GM19463 (cell line): ENCODE measurements around the gene APH1B.
A peak's percentile ranks its signal among the peaks of the same experiment; 100 is the strongest.

Experiments used
- ATAC-seq: cut with Tn5 transposase; IDR thresholded peaks from one replicate; pipeline ENCODE4 v1.9.1; 2021; ENCODE audit warnings: mild to moderate bottlenecking, moderate library complexity; ENCODE audit not compliant: unreplicated experiment

APH1B gene

GRCh38 chr15:63329567-63330350, 52.4 kb downstream of the APH1B start:
- no peak for ATAC-seq

- ATAC-seq = no peak
These were observed 53.5 kb downstream of the APH1B start for GRCh38 chr15:63330926-63331325.

GRCh38 chr15:63331456-63331855, 54.1 kb downstream of the APH1B start:
- ATAC-seq = no peak

DNA sequence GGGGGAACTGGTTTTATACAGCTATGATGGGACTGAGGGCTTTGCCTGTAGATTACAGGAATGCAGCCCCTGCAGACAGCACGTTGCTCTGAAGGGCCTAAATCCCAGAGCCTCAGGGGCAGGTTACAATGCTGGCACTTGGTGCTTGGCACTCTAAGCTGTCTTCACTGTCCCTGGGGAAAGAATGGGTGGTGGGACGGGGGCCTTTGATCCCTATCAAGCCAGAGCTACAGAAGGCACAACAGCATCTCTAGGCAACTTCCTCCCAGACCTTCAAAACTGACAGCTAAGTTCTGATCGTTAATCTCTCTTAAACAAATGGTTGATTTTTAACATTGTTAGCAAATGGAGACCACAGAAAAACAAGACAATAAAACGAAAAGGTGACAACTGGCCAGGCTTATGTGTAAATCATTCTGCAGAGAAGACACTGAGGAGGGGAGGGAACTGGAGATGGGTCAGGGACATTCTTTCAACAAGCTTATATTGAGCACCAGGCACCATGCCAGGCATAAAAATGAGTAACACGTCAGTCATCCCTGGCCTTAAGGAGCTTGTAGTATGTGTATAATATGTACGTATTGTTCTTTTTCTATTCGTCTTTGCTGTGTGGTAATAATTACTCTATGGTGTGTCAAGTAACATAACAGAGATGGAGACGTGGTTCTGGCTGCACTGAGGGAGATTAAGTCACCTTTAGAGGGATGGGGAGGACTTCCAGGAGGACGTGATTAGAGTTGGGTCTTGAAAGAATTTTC, 55.1 kb downstream of the APH1B start:
- no peak for ATAC-seq

DNA sequence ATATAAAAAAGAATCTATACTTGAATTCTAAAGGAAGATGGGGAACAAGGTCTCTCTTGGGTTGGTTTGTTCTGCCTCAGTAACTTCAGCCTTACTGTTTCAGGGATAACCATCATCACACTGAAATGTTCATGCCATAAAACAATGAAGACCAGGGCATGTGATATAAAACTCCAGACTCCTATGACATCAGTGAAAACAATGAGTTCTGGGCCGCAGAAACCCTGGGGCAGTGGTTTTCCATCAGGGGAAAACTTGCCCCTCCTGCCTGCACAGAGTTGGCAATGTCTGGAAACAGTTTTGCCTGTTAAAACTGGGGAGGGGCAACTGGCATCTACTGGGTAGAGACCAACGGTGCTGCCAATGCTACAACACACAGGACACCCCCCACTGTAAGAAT, 57.4 kb downstream of the APH1B start:
- ATAC-seq = no peak

DNA sequence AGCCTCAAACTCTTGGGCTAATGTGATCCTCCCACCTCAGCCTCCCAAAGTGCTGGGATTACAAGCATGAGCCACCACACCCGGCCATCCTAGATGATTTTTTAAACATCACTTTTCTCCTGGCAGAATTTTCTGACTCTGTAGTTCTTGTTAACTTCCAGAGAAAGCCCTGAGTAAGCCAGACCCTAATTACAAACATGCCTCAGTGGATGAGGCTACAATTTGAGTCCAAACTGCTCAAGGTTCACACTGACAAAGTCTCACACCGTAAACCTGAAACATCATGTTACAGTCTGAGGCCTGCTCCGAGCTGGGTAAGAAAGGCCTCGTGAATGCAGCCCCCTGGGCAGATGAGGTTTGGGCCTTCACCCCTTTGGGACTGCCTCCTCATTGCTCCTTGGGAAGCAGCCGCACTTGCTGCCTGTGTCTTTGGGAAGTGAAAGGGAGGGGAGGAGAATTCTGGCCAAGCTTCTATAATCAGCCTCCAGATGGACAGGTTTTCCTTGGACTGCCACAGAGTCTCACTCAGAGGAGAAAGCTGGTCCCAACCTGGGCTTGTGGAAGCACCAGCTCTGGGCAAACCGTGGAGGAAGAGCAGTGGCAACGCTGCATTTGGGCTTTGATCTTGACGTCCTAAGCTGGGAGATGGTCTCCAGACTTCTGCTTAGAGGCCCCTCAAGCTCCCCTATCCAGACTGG, 58.3 kb downstream of the APH1B start:
- no peak for ATAC-seq

GRCh38 chr15:63337046-63337445, 59.6 kb downstream of the APH1B start:
- no peak for ATAC-seq

GRCh38 chr15:63338170-63338569, 60.8 kb downstream of the APH1B start:
- ATAC-seq = no peak

- no peak for ATAC-seq
These were observed 61.8 kb downstream of the APH1B start for GRCh38 chr15:63339006-63339766.

GRCh38 chr15:63339836-63340235, 62.4 kb downstream of the APH1B start:
- no peak for ATAC-seq

DNA sequence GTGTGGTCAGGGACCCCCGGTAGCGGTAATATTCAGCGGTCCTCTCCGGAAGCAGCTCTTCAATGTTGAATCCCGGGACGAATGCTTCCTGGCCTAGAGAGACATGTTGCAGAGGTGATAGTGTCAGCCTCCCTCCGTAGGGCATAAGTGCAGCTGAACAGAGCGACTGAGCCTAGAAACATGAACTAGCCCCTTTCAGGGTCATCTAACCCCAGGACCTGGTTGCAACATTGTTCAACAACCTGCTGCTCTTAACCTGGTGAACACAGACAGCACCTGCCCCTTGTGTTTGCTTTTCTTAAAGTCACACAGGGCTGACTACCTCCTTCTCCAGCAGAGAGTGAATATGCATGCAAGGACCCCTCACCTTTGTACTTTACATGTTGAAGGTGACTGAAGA, 62.9 kb downstream of the APH1B start:
- ATAC-seq = no peak

DNA sequence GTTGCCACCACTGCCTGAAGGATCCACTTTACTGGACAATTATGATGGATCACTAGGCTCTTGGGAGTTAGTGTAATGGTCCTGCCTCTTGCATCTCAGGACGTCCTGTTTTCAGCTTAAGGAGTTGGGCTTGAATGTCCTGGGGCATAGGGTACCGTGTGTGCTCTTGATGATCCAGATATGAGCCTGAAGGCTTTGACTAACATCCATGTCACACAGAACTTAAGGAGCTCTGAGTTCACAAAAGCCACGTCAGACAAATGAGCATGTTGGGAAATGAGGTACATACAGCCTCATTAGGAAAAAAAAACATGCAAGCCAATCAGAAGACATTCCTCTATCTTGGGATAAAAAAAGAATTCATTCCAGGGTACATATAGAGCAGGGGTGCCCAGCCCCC, 63.5 kb downstream of the APH1B start:
- ATAC-seq = no peak

DNA sequence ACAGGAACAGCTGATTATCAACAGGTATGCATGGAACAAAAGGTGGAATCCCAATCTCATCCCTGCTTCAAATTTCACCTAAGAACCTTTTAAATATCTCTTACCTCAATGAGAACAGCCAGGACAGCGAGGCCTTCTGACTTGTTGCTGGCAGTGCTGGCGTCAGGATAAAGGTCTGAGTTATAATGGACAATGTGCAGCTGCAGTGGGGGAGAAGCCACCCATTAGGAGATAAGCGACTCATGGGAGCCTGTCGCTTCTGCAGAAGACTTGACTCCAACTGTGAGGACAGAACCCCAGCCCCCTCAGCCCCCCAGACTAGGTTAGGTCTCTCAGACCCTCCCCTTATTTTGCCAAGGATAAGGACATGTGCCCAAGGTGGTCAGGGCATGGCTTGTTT, 64.5 kb downstream of the APH1B start:
- no peak for ATAC-seq

DNA sequence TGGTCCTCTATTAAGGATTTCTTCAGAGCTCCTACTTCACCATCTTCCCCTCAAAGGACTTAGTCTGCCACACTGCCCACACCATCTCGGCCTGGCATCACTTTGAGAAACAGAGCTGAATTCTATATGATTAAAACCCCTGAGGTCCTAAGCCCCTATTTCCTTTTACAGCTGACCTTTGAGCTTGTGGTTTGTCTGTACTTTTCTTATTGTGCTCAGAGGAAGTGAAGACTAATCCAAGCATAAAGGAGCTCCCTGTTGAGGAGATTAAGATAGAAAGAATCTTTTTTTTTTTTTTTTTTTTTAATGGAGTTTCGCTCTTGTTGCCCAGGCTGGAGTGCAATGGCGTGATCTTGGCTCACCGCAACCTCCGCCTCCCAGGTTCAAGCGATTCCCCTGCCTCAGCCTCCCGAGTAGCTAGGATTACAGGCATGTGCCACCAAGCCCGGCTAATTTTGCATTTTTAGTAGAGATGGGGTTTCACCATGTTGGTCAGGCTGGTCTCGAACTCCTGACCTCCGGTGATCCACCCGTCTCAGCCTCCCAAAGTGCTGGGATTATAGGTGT, 65.7 kb downstream of the APH1B start:
- peak; percentile 72 for ATAC-seq

DNA sequence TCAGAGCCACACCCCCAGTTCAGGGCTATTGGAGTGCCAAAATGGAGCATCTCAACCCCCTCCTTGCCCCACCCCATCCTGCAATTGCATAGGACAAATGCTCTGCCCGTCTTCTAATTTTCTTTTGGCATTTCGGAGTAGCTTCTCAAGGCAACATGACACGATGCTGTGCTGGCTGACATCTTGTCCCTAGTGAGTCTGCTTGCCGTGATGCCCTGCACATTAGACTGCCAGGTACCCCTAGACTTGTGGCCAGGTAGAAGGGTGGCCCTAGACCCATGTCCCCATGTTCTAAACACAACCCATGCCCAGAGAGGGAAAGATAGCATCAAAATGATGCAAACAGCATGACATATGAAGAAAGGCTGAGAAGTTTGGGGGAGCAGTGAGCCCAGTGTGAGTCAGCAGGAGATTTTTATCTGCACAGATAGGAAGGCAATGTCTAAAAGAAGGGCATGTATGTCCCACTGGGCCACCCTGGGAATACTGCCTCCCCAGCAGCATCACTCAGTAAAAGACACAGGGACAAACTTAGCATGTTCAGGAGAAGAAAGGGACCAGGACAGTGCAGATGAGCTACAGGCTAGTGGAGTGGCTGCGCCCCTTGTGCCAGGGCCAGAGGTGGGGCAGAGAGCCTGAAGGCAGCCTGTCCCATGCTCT, 67.5 kb downstream of the APH1B start:
- ATAC-seq = no peak

DNA sequence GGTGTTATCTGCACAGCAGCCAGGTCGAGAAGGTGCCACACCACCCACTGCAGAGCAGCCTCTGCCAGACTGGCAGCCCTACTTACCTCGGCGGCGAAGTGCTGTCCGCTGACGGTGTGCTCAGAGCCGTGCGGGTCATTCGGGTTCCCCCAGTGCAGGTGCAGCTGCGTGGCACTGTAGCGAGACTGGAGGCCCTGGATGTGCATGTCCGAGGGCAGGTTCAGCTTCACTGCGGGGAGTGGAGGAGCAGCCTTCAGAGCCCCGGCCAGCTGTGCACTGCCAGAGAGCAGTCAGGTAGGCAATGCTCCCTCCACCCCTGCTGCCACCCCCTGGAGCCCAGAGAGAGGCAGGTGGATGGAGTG, 68.0 kb downstream of the APH1B start:
- no peak for ATAC-seq

DNA sequence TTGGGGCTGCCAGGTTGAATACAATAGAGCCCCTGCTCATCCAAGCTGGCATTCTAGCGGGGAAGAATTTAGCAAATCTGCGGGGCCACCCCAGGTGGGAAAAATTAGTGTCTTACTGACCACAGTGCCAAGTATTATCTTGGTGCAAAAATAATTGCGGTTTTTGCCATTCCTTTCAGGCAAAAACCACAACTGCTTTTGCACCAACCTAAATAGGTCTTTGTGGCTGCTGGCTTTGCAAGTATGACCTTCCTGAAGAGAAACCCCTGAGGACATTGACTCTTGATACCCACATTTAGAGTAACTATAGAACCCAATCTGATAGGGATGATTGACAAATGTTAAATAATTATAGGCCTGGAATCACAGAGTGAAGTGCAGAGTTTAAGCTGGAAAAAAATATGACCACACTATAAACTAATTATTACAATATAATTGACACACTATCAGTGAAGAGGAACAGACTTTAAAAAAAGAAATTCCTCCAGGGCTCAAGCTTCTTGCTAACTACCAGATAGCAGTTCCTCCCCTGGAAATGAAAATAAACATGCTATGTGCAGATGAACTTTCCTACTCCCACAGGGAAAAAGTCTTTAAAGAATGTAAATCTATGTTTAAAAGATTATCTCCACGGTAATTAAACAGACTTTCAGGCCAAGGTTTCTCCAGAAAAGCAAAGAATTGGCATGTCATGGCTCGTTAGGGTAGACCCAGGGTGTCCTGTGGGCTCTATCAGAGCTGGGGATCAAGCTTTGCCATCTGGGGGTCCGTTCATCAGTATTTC, 69.9 kb downstream of the APH1B start:
- ATAC-seq = no peak

DNA sequence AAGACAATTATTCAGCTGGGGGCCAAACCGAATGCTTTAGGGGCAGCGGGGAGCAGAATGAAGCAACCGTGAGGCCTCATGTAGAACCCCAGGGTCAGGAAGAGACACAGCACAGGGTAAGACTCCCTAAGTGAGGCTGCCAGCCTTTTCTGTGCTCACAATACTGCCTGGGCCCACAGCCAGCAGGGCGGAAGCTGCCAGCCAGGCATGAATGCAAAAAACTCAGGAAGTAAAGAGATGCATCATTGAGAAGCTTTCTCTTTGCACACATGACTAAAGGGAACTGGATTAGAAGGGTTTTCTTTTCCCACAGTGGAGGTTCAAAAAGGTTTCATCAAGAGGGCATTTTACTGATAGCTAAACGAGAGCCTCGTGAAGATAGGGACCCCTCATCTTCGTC, 71.0 kb downstream of the APH1B start:
- ATAC-seq = no peak

- ATAC-seq = no peak
These were observed 71.8 kb downstream of the APH1B start for GRCh38 chr15:63349156-63349555.

DNA sequence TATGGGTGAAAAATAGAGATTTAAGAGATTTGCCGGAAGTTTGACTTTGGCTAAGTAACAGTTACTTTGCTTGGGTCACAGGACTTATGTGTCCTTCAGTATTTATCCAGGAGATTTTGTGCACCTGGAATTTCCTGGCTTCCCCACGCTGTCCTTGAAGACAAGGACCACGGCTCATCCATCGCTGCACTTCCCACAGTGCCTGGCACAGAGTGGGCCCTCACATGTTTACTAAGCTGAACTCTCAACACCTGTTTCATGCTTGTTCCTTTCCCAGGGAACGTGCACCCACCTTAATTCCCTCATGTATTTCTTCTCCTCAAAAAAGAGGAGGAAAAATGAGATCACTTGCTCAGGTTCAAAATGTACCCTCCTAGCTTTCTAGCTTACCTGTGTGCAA, 72.2 kb downstream of the APH1B start:
- no peak for ATAC-seq
